Ammon's horn (tissue), 1 donor: ENCODE results near the gene ANGPTL2.

Source experiments
- DNase-seq: peaks from one replicate; pipeline ENCODE4 v3.0.0-alpha.2; 2016; ENCODE audit warnings: low spot score

The ANGPTL2 gene

DNA sequence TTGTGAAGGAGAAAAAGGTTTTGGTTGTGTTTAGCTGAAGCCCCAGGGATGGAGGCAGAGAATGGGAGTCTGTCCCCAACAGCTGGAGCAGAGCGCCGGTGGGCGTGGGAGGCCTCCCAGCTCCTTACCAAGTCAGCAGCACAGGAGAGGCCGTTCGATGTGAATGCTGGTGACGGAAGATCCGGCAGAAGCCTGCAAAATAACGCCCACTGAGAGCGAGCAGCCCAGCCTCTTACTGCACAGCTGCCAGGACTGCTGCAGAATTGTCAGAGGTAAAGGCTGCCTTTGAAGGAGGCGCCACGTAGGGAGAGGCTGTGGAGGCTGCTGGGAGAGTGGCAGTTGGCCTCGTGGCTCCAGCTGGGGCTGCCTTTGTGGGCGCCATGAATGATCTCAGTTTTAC is 26.2 kb downstream of the ANGPTL2 start:
- DNase-seq = peak; percentile 52

DNA sequence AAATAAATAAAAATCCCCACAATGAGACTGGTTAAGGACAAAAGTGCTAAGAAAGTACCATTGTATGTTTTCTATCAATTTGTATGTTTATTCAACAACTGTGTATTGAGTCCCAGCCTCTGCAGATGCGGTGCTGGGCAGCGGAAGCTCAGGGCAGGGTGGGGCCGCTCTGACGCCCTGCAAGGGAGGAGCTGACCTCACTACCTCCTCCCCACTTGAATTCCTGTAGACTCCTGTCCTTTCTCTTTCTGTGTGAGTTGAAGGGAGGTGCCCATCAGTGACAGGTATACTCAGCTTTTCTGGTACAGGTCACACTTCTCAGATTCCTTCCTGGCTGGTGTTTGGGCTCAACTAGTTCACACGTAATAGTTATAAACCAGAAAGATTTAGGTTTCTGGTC is 27.0 kb downstream of the ANGPTL2 start:
- no peak for DNase-seq

DNA sequence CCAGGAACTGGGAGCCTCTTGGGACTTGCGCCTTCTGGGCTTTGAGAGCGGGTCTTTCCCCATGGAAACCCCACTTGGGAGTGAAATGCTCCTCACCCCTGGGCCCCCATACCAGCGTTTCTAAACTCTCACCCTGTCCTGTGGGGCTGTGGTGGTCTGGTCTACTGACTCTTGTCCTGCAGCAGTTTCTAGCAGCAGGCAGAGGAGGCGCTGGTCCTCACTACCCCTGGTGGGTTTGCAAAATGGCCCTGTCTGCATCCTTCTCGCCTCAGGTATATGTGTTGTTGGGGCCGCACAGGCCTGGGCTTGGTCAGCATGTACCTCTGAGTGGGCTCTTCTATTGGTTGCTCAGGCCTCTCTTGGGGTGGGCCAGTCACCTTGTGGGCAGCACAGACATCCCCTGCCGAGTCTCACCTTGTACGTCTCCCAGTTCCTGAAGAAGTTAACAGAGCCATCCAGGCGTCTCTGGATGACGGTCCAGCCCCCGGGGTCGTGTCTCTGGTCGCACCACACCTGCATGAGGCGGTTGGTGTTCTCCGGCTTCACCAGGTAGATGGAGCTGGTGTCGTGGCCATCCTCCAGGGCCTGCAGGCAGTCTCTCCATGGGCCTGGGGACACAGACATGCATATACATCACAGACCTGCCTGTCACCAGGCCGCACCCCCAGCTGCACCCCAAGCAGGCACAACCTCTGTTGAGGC is 29.0 kb downstream of the ANGPTL2 start:
- DNase-seq = no peak

DNA sequence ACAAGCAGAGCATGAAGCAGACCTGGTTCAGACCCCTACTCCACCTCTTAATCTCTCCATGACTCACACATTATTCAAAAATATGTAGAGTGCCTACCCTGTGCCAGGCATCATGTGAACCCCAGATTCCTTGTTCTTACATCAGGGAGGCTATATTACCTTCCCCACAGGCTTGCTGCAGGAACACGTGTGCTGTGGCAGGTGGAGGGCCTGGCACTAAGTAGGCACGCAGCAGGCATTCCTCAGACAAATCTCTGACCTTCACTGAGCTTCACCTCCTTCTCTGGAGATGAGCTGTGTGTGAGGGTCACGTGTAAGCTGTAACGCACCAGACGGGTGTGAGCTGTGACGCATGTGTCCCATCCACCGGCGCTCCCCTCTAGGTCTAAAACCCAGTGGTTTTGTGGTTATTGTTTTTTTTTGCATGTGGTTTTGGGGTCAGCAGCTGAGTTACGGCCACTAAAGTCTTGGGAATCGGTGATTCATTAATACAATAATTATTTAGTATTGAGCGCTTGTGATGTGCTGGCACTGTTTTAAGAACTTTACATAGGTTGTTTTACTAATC is 30.3 kb downstream of the ANGPTL2 start:
- no peak for DNase-seq

DNA sequence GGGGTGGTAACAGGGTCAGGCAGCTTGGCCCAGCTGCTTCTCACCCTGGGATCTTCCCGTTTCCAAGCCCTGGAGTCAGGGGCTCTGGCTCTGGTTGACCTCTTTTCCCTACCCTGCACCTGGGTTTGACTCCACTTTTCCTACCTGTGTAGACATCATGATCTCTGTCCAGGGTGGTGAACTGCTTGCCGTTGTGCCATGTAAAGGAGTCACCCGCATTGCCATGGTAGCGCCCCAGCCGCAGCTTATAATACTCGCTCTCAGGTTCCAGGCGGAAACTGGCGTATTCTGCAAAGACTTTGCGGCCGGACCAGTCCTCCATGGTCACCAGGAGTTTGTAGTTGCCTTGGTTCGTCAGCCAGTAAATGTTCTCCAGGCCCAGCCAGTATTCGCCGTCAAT is 30.9 kb downstream of the ANGPTL2 start:
- DNase-seq = no peak

DNA sequence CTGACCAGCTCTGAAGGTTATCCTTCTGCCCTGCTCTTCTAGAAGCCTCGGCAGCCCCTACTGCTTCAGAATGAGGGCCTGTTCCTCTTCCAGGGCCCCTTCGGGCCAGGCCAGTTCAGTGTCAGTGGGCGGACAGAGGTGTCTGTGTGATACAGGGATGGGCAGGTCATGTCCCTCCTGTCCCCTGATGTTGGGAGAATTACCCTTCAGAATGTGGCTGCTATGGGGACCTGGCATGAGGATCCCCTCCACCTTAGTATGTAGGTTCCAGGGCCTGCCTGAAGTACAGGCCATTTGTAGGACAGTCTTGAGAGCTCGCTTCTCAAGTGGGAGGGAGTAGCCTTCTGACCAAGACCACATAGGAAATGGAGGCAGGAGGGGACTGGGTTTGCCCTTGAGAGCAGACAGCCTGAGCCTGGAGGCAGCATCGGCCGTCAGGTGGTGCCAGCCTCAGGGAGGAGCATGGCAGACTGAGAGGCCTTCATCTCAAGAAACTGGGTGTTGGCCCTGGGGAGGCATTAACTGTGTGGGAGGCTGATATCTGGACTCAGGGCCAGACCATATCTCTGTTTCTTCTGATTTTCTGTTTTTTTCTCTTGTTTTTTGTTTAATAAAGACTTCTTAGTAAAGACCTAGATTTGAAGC is 32.0 kb downstream of the ANGPTL2 start:
- DNase-seq = no peak

DNA sequence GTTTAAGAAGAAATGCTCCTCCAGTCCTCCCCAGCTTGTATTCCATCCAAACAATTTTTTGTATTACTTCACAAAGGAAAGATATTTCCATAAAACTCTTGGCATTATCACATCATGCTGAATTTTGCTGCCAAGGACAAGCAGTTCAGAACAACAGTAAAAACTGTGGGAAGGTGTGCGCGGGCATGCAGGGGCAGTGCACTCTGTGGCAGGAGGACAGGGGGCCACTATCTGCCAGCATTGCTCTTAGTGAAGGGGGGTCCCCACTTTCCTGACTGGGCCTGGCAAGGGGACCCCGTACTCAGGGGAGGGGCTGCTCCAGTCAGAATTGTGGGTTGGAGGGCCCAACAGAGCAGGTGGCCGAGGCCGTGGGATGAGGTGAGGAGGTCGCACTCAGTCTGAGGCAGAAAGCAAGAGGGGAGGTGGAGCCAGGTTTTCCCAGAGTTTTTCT is 32.8 kb downstream of the ANGPTL2 start:
- no peak for DNase-seq

DNA sequence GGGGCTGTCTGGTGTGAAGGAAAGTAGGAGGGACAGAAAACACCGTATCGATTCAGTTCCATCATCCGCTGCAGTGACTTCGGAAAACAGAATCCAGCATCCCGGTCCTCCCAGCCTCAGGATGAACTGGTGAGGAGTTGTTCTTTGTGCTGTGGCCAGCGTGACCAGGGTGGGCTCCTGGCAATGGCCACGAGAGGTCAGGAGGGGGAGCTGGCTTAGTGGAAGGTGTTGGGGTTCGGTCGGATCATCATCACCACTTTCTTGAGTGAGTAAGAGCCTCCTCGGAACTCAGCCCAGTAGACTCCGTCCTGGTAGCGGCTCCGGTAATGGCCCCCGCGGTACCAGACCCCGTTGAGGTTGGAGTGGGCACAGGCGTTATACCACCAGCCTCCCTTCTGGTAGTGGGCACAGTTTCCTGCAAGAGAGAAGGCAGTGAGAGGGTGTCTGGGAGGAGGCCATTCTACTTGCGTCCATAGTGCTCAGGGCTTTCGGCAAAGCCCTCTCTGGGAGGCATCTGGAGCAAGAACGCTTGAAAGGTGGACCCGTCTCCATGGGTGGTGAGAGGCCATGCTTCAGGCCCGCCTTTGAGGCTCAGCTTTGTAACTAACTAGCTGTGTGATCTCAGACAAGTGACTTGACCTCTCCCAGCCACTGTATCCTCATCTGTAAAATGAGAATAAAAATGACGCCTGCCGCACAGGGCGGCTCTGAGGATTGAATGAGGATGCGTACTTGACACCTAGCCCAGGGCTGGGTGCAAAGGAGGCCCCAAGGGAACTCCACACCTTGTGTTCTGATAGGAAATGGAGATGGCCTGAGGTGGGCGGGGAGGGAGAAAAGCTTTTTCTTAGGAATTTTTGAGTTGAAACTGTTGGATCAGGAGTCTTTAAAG is 33.5 kb downstream of the ANGPTL2 start:
- no peak for DNase-seq

DNA sequence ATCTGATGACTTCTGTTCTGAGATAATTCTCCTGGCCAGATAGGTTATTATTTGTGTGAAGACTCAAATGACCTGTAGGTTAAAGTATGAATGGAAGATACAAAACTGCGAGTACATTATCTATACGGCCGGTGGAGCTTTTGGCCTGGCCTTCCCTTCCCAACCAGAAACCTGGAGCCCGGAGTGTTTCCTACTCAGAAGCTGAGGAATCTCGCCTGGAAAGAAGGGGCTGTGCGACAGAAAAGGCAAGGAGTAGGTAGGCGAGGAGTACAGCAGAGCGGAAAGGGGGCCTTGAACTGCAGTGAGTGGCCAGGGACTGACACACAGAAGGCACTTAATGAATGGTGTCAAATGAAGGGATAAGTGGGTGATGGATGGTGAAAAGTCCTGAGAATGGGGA is 34.6 kb downstream of the ANGPTL2 start:
- no peak for DNase-seq

DNA sequence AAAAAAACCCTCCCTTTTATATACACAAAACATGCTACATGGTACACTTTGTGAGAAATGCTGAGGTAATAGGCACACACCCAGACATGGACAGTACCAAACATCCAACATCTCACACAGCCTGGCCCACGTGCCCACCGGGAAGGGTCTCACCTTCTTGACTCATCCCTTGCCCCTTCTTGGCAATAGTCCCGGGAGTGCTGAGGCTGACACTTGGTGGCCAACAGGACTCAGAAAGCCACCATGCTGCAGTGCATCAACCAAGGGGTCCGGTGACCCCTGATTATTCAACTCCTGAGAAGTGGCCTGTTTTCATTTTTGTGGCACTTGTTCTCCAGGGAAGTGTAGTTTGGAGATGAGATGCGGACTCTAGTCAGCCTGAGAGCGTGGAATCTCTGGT is 35.0 kb downstream of the ANGPTL2 start:
- no peak for DNase-seq

DNA sequence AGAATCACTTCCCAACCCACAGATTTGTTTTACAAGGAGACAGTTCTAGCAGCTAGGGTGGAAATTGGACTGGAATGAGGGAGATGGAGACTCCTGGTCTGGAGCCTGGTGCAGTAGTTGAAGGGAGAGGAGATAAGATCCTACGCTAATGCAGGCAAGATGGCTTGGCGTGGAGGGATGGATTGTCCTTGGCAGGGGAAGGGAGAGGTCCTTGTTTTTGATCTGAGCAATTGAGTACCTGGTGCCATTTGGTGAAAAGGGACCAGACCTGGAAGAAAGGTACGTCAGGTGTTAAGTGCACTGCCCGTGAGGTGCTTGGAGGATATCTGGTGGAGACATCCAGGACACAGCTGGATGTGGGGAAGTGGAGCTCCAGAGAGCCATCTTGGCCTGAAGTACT is 35.7 kb downstream of the ANGPTL2 start:
- DNase-seq = no peak

DNA sequence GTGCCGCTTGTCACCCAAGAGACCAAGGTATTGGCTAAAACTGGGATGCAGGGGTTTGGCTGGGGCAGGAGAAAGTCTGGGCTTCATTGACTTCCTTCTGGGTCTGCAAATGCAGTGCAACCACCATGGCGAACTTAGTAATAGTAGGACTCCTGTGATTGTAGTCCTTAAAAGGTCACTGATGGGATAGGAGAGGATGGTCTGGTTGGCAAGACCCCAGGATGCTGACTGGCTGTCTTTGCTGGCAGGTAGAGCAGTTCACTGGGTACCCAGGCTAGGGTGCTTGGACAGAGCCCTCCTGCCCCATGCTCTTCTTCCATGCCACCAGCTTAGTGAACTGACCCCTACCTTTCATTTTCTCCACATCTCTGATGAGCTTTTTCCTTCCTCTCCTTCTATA is 37.2 kb downstream of the ANGPTL2 start:
- no peak for DNase-seq

DNA sequence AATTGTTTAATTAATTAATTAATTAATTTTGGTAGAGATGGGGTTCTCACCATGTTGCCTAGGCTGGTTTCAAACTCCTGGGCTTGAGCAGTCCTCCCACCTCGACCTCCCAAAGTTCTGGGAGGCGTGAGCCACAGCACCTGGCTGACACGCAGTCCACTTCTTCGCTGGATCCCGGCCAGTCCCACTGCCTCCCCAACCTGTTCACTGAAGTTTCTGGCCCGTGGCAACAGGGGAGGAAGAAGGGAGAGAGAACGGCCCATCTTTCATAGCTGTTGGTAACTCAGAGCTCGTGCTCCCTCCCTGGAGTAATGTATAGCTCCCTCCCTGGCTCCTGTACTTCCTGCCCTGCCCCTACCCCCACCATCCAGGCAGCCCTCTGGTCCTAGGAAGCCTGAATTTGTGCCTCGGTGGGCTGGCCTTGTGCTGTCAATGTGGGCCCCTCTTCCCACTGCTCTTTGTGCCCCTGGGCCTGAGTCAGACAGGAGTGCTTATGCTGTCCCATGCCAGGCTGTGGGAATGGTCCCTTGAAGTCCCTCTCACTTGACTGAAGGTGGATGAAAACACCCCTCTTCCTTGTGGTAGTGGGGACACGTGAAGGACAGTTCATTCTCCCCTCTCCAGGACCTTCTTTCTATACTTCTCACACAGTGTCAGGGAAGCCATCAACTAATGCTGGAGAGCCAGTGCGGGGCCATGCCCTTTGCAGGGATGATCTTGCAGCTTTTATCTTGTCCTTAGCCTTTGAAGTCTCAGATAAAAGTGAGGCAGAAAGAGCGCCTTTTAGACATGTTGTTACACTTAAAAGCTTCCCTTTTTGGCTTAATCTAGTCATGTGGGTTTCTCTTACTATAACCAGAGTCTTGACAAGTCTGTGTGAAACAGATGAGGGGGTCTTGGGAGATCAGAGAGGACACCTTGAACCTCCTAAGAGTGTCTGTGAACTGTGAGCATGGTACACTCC is 38.1 kb downstream of the ANGPTL2 start:
- DNase-seq = no peak

DNA sequence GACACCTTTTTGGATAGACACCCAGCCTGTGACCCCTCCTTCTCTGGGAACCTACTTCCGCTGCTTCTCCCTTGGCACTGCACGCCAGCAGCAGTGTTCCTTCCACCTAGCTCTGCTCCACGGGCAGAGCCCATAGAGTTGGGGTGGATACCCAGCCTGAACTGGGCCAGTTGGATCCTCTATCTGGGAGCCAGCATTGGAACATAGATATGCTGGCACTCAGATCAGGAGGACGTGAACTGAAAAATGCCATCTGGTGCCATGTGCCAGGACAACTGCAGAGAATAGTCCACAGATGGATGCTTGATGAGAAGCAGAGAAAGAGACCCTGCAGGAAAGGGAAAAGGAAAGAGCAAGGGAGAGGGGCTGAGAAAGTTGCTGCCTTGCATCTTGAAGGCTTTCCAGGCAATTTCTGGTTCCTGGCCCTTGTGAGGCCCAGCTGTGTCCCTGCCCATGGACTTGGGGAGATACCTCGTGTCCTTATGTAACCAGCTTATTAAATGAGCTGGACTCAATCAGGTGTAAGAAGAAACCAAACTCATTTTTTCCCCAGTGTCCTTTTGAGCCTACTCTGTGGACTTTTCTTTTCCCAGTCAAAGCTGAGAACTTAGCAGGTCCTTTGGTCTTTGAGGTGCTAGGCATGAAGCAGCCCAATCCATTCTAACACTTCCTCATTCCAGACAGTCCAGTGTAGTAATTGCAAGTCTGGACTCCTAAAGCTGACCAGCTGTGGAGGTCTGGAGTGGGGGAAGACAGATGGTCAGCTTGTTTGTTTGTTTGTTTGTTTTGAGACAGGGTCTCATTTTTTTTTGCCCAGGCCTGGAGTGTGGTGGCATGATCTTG is 39.1 kb downstream of the ANGPTL2 start:
- DNase-seq = no peak

DNA sequence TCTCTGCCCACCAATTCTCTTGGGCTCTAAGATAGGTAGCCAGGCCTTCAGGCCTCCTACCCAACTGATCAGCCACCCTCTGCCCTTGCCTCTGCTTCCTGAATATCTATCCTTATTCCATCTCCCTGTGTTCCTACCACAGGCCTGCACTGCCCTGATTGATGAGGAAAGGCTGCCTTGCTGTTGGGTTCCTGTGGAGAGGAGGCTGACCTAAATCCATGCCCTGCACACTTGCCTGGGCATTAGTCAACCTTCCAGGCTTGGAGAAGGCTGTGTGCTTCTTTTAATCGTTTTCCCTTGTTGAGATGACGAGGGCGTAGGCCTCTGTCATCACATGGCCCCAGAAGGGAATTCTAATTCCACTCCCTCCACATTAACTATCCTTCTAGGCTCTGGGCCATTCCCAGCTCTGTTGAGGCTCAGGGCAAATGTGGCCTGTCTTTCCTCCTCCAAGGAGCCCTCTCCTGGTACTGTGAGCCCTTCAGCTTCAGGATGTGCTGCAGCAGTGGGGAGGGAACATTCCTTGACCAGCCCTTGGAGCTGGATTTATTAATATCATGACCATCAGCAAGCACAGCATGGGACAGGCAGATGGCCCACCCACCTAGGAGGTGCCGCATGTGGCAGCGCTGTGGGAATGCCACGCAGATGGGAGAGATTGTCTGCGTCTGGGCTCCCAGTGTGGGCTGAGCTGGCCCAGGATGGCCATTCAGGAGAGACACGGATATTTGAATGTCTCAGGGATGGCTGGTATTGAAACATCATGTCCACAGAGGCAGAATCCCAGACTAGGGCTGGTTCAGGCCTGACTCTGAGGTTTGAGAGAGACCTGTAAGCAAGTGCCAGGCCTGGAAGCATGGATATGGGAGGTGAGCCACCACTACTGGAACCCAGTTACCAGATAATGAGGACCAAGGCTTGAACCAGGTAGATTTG is 40.9 kb downstream of the ANGPTL2 start:
- no peak for DNase-seq

DNA sequence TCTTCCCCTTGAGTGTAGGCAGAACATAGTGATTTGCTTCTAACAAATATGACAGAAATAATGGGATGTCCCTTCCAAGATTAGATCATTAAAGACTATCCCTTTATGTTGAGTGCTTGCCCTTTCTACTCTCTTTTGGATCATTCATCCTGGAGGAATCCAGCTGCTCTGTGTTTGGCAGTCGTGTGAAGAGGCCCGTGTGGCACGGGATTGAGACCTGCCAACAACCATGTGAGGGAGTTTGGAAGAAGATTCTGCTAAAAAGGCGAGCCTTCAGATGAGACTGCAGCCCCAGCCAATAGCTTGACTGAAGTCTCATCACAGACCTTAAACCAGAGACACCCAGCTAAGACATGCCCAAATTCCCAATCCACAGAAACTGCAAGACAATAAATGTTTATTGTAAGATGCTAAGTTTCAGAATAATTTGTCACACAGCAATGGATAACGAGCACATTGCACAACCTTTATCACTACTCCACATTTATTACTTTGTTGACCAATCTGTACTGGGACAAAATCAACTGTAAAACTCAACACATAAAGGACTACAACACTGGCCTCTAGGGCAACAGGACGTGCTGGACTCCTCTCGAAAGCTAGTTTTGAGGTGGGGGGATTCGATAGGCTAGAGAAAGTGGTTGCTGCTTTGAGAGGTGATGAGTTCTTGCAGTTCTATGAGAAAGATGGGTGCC is 42.8 kb downstream of the ANGPTL2 start:
- no peak for DNase-seq

DNA sequence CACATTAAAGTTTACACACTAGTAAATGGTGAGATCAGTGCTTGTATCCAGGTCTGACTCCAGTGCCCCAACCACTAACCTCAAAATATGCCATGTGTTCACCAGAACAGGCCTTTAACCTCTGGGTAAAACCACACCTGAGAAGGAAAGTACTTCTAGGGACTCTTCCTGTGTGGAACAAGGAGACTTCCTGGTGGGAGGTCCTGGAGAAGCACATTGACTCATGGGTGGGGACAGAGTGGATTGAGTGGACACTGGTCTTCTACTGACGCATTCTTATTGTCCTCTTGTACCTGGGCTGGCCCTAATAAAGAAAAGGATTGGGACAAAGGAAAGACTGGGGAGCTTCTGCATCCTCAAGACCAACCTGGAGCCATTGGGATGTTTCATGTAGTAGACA is 43.4 kb downstream of the ANGPTL2 start:
- DNase-seq = no peak

DNA sequence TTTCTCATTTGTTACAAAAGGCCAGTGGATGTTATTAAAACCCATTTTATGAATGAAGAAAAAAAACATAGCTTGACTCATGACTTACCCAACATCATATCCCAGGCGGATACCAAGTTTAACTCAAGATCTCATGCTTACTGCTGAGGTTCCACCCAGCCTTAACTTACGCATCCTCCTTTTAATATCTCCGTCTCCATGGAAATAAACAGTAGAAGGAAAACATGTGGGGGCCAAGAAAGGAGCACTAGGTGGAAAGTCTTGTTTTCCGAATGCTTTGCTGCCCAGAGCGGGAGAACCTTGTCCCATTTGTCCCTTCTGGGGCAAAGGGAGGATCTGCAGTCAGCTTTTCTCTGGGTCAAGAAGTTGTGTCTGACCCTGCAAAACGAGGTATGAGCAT is 44.1 kb downstream of the ANGPTL2 start:
- no peak for DNase-seq

DNA sequence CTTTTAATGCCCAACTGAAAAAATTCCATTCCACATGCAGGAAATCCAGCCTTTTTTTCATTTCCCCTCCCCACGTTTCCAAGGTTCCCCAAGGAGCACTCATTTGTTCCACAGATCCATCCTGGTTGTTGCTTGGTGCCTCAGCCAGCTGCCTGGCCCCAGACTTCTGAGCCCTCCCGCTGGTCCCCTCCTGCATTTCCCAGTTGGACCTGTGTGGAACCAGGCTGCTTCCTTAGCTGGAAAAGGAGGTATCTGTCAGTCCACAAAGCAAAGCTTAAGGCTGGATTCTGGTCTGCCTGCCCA is 44.8 kb downstream of the ANGPTL2 start:
- no peak for DNase-seq
